Amniotic epithelial cell (primary cell): Measurements from ENCODE around the gene MOB1A.
"Not testable (repeated sequence)": the region's sequence is repeated elsewhere in the genome, so short reads cannot be mapped to it uniquely, and the experiment has no call there.

Source experiments
- DNase-seq: peaks from one replicate; pipeline ENCODE4 v3.0.0-alpha.2; 2010; ENCODE audit warnings: low read depth

MOB1A gene

DNA sequence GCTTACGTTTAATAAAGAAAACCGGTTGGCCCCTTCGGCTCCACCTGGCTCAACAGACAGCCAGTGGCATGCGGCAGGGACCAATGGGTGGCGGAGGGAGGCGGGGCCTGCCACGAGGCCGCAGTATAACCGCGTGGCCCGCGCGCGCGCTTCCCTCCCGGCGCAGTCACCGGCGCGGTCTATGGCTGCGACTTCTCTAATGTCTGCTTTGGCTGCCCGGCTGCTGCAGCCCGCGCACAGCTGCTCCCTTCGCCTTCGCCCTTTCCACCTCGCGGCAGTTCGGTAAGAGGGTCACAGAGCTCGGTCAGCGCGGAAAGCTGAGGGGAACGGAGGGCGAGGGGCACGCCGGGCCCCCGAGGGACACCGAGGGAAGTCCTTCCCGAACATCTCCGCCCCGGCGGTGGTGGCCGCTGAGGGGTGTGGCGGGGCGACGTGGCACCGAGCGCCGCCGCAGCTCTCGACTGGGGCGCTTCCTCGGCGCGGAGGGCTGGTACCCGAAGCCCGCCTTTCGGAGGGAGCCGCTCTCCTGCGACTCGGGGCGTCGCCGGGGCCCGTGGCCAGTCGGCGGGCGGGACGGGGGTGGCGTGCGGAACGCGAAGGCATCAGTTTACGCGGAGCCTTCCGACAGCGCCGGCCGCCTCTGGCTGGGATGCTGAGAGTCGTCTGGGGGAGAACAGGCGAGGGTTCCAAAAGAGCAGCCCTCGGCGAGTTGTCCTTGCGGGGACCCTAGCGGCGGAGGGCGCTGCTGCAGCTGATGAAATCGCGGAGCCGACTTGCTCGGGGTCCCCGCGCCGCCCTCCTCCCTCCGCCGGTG is 20.0 kb upstream of the MOB1A start, which contains the start of gene MTHFD2:
Gene MTHFD2 (plus strand): TSS at position 155 of the 814 bp plus-strand sequence. CDS start 27 bp downstream, at position 182.
- DNase-seq = peak; percentile 96

GRCh38 chr2:74198023-74198460 is 19.4 kb upstream of the MOB1A start:
- DNase-seq = no peak

GRCh38 chr2:74197049-74197448 is 18.4 kb upstream of the MOB1A start:
- DNase-seq = no peak

- DNase-seq = no peak
Measured at GRCh38 chr2:74194799-74195198, 16.1 kb upstream of the MOB1A start.

GRCh38 chr2:74191596-74192380 is 13.1 kb upstream of the MOB1A start:
- DNase-seq = no peak

DNA sequence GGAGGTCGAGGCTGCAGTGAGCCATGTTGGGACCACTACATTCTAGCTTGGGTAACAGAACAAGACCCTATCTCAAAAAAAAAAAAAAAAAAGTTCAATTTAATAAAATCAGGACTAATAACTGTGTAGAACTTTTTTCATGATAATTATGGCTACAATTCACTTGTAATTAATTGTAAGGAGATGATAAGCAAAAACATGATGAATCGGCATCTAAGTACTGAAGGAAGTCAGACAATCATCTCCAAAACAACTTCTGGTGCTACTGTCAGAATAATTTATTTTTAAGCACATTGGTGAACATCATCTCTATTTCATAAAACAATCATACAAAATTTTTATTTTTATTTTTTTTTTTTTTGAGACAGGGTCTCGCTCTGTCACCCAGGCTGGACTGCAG is 10.0 kb upstream of the MOB1A start:
- DNase-seq = no peak

GRCh38 chr2:74188018-74188601 is 9.4 kb upstream of the MOB1A start:
- peak; percentile 57 for DNase-seq

GRCh38 chr2:74186706-74187105 is 8.0 kb upstream of the MOB1A start:
- DNase-seq = not testable (repeated sequence)

- DNase-seq = no peak
Measured at GRCh38 chr2:74186038-74186437, 7.4 kb upstream of the MOB1A start.

- no peak for DNase-seq
Measured at GRCh38 chr2:74183878-74184277, 5.2 kb upstream of the MOB1A start.

DNA sequence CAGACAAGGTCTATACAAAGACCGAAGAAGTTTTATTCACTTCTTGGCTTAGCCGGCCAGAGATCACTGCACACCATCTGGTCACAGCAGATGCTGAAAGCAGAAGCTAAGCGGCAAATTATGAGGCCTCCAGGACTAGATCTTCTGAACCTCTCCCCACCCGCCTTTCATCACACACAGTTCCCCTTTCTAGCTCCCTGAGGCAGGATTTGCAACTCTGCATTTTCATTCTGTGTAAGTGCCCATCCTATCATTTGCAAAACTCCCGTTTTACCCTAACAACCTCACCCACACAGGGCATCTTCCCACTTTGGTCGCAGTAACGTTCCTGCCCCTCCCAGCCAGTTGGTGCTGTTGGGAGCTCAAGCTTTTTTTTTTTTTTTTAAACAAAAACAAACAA is 3.1 kb upstream of the MOB1A start:
- DNase-seq = no peak

GRCh38 chr2:74179063-74179865 is 585 bp upstream of the MOB1A start:
- no peak for DNase-seq

DNA sequence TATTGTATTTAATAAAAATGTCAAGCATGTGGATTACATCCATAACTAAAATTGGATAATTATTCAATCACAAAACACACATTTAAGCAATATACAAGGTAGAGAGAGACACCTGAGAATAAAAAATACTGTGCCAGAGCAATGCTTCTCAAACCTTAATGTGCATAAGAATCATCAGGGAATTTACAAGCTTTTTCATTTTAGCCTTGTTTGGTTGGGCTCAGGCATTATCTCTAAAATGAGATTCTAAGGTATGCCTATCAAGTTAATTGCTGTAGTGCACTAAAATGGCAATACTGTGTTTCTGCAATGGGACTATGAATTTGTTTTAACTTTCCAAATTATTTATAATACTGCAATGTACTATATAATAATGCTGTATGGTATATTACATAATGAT is 983 bp downstream of the MOB1A start:
- no peak for DNase-seq

GRCh38 chr2:74174909-74175308 is 3.8 kb downstream of the MOB1A start:
- no peak for DNase-seq

DNA sequence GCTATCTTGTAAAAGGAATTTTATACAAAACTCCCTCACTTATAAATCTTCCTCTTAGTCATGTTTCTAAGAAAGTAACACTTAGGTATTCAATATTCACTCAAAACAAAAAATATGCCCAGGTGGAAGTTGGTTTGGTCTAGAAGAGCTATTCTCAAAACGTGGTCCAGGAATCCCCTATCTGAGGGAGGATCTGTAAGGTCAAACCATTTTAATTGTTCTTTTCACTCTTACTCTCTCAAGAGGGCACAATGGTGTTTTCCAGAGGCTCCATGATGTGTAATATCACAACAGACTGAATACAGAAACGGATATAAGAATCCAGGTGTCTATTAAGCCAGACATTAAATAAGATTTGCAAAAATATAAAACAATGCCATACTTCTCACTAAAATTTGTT is 9.9 kb downstream of the MOB1A start:
- no peak for DNase-seq

DNA sequence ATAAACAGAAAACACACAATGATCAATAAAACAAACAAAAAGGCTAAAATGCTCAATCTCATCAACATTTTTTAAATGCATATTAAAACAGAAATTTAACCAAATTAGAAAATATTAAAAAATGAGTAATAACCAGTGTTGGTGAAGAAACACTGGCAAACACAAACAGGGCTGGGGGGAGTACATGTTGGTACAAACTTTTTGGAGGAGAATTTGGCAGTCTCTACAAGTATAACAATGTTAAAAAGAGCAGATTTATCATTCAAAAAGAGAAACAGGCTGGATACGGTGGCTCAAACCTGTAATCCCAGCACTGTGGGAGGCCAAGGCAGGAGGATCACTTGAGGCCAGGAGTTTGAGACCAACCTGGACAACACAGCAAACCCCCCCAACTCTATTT is 13.9 kb downstream of the MOB1A start:
- DNase-seq = no peak

DNA sequence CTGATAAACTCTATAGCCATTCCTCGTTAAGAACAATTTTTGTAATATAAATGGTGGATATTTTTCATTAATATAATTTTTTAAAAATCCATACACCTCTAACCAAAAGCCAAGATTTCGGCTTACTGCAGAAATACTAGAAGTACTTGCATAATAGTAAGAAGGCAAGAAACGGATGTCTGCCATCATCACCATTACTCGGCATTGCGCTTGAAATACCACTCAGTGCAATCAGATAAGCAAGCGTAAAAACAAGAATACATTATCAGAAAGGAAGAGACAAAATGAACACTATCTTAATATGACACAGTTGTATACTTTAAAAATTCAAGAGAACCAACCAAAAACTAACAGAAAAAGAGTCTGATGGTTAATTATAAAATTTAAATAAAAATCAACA is 15.7 kb downstream of the MOB1A start:
- no peak for DNase-seq

DNA sequence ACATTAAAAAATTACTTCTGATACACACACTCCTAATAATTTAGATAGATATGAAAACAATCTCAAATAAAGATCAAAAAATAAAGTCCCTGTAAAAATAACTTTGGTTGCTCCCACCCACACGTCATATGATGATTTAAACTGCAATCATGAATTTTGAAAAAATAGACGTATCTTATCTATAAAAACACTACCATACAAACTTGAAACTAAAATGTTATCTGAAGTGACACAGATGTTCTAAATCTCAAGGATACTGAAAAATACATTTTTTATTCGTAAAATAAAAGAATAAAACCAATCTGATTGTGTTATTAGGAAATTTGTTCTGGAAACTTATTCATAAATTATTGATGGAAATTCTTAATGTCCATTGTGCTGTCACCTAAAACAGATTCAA is 22.8 kb downstream of the MOB1A start:
- DNase-seq = no peak

- DNase-seq = no peak
Measured at GRCh38 chr2:74152954-74153353, 25.7 kb downstream of the MOB1A start.

GRCh38 chr2:74149570-74150319 is 28.9 kb downstream of the MOB1A start:
- DNase-seq = no peak

DNA sequence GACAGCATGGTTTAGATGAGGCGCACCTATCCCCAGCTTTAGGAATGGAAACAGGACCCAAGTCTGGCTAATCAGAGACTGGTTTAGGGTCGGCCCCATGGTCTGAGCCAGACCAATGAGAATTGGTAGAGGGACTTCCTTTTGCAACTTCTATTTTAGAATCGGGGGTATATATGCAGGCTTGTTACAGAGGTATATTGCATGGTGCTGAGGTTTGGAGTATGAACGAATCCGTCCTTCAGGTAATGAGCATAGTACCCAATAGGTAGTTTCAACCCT is 29.5 kb downstream of the MOB1A start:
- no peak for DNase-seq
